Thyroid gland (tissue), 4 donors: ENCODE results near the gene CNTNAP3B. TPM values are rescaled to one million over a fixed set of nuclear protein-coding genes. Genes with fewer than 3 reads are reported as not detected.
"Not testable (repeated sequence)": the region's sequence is repeated elsewhere in the genome, so short reads cannot be mapped to it uniquely, and the experiment has no call there.

Source experiments
- DNase-seq, 2 donors: peaks; one replicate each; pipeline ENCODE4 v3.0.0-alpha.2; 2019
- H3K27ac ChIP-seq, 3 donors: fragments of 200-600 bp; sonication (generic); 1 replicate in 2 of 3; 2 replicates in 1 of 3; pipeline ENCODE4 v1.5.1; 2016 to 2019; ENCODE audit warnings: mild to moderate bottlenecking in 1 of 3, moderate library complexity in 1 of 3
- H3K27me3 ChIP-seq: fragments of 200-600 bp; sonication (generic); one replicate; pipeline ENCODE4 v1.5.1; 2019
- H3K36me3 ChIP-seq, 2 donors: fragments of 200-600 bp; sonication (generic); one replicate each; pipeline ENCODE4 v1.5.1; 2016 to 2019
- H3K4me1 ChIP-seq, 2 donors: fragments of 200-600 bp; sonication (generic); one replicate each; pipeline ENCODE4 v1.5.1; 2017 to 2019
- H3K4me3 ChIP-seq, 3 donors: fragments of 200-600 bp; sonication (generic); replicated peaks in 1 of 3; 1 replicate in 2 of 3; 2 replicates in 1 of 3; pipeline ENCODE4 v1.5.1; 2016; ENCODE audit warnings: mild to moderate bottlenecking in 1 of 3
- H3K9me3 ChIP-seq: fragments of 200-600 bp; sonication (generic); one replicate; pipeline ENCODE4 v1.5.1; 2017
- WGBS, 2 donors: methylation state at CpG; one replicate each; pipeline ENCODE4 v1.1.5; 2017; 5-methylcytosine and 5-hydroxymethylcytosine counted together
- intact Hi-C: fragments of 100-400 bp; cut with DNase I; formaldehyde crosslinking; loops from one replicate; pipeline ENCODE4 v1.15.1; 2023
- small RNA-seq: library from RNA; depleted of rRNA; stranded (forward); fragments of <200 nt; gene quantifications from one replicate; pipeline ENCODE3, GENCODE V24; 2016
- total RNA-seq, 4 donors: library from RNA; depleted of rRNA; stranded (reverse); fragments of >200 nt; gene quantifications; one replicate each; pipeline ENCODE4 v1.2.3, GENCODE V29; 2016

CNTNAP3B gene
- total RNA-seq, 4 donors from 2014 or later: 7.8 to 32.7 (median 20.3) TPM

DNA sequence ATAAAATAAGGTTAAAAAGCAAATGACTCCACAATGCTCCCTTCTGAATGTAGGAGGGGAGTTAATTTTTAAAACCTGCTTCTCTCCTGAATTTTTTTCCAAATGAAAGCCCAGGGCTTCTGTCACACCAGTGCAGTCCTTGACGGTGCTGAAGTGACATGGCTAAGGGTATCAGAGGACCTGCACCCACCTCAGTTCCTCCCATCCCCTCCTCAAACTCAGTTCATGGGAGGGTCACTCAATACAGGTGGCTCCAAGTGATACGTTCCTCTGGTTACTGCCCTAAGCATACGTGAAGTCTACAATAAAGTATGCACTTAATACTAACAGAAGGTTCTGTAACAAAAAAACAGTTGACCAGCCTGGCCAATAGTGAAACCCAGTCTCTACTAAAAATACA is 193.5 kb downstream of the CNTNAP3B start:
- DNase-seq, H3K4me3 ChIP-seq, H3K27ac ChIP-seq, H3K27me3 ChIP-seq, H3K36me3 ChIP-seq, intact Hi-C loops, H3K9me3 ChIP-seq, H3K4me1 ChIP-seq: not testable (repeated sequence)
- 36 to 78% methylated on average over 3 of the region's 3 CpGs for WGBS, 2 donors

DNA sequence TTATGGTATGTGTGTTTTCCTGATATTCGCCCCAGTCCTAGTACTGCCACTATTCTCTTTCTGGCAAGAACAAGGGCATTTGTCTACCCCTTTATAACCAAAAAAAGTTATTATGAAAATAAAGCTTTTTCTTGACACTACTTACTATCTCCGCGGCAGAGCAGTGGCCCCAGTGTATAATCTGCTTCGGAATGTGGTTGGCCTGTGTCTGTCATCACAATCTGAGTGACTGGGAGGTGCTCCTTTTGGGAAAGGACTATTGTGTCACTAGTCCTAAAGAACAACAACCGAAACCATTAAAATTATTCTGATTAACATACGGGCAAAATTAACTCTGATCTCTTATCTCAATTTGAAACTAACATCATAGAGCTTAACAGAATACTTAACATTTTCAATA is 200.1 kb downstream of the CNTNAP3B start:
- H3K27ac ChIP-seq, DNase-seq, H3K4me3 ChIP-seq, H3K27me3 ChIP-seq, intact Hi-C loops, H3K9me3 ChIP-seq, H3K36me3 ChIP-seq, H3K4me1 ChIP-seq: not testable (repeated sequence)
- 64 to 71% methylated on average over 3 to 5 of the region's 6 CpGs for WGBS, 2 donors

DNA sequence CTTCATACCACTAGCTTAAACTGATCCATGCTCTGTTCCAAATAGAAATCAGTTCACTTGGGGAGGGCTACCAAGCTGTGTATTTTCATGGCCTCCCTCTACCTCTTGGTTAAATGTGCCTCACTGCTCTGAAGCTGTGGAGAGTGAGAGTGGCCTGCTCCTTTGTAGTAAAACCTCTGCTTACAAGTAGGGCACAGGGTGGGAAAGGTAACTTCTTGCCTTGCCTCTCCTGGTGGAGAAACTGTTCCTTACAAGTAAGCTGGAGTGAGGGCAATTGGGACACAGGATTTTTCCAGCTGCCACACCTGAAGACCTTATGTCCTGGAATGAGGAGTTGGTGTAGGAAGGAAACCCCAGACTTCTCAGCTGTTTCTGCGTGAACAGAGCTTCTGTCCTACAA is 211.9 kb downstream of the CNTNAP3B start:
- H3K27me3 ChIP-seq, intact Hi-C loops, H3K9me3 ChIP-seq, DNase-seq, H3K4me3 ChIP-seq, H3K27ac ChIP-seq, H3K4me1 ChIP-seq, H3K36me3 ChIP-seq: not testable (repeated sequence)
- WGBS, 2 donors: 44% methylated on average over 1 of the region's 1 CpG; no CpG with 5 or more reads in 1 of the 2 donors

DNA sequence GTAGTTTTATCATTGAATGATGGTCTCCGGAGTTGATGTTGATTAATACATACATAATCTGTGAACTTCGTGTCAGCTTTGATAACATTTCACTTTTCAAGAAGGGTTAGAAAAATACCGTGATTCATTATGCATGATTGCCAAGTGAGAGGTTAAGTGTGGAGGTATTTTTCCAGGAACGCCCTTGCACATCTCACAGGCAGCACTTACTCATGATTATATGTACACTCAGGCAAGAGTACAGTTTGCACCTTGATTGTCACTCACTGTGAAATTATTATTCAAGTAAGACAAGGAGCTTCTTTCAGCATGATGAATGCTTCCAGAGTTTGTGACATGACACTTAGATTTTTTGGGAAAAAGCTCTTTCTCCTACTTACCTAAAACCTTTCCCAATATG is 223.7 kb downstream of the CNTNAP3B start:
- H3K36me3 ChIP-seq, H3K4me3 ChIP-seq, H3K27ac ChIP-seq, intact Hi-C loops, DNase-seq, H3K4me1 ChIP-seq, H3K9me3 ChIP-seq, H3K27me3 ChIP-seq: not testable (repeated sequence)
- WGBS, 2 donors: no CpG with 5 or more reads among the region's 4 CpGs

DNA sequence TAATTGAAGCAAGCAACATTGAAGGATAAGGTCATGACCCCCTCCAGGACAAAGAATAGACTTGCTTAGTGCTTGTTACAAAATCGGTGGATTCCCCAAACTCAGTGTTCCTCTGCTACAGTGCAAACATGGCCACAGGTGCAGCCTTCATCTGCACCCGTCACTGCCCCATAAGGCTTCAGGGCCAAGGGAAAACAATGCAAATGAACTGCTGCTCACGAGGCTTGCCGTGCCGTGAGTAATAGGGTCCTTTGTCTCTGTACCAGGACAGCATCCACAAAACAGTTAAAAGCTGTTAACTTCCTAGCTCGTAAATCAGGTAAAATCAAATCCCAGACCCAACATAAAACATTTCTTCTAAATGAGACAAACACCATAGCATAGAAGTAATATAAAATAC is 226.5 kb downstream of the CNTNAP3B start:
- DNase-seq, H3K4me3 ChIP-seq, H3K36me3 ChIP-seq, H3K27me3 ChIP-seq, H3K27ac ChIP-seq, H3K4me1 ChIP-seq, intact Hi-C loops, H3K9me3 ChIP-seq: not testable (repeated sequence)
- WGBS, 2 donors: no CpG with 5 or more reads among the region's 6 CpGs

DNA sequence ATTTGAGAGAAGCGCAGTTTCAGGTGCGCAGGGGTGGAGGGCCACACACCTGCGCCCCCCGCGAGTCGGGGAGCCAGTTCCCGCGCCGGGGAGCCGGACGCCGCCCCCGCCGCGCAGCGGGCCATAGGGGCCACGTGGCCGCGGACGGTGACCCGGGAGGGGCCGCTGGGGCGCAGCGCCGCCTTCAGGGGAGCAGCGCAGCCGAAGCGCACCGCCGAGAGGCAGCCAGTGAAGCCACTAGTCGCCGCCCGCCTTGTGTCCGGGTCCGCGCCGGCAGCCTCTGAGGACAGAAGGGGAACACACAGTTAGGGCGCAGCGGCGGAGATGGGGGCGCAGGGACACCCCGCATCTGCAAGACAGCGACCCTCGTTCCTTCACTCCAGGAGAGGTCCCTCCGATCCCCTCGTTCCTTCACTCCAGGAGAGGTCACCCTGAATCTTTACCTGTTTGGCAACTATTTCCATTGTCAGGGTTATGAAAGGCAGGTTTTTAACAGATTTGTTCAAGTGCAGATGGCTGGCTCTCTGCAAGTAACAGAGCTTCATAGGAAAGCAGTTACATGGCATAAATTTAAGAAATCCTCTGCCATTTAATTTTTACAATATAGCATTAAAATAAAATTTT is 230.4 kb downstream of the CNTNAP3B start:
- no CpG with 5 or more reads among the region's 46 CpGs for WGBS, 2 donors
- H3K4me1 ChIP-seq, intact Hi-C loops, H3K36me3 ChIP-seq, DNase-seq, H3K27me3 ChIP-seq, H3K4me3 ChIP-seq, H3K27ac ChIP-seq, H3K9me3 ChIP-seq: not testable (repeated sequence)

DNA sequence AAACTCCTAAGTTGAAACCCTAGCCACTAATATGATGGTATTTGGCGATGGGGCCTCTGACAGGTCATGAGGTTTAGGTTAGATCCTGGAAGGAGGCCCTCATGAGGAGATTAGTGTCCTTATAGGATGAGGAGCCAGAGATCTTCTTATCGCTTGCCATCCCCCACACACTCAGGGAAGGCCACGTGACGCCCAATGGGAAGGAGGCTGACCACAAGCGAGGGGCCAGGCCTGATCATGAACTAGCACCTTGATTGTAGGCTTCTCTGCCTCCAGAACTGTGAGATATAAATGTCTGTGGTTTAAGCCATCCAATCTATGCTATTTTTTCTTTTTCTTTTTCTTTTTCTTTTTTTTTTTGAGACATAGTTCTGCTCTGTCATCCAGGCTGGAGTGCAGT is 254.7 kb downstream of the CNTNAP3B start:
- H3K4me3 ChIP-seq, H3K4me1 ChIP-seq, H3K27ac ChIP-seq, DNase-seq, H3K36me3 ChIP-seq, intact Hi-C loops, H3K27me3 ChIP-seq, H3K9me3 ChIP-seq: not testable (repeated sequence)
- WGBS, 2 donors: no CpG with 5 or more reads among the region's 5 CpGs

DNA sequence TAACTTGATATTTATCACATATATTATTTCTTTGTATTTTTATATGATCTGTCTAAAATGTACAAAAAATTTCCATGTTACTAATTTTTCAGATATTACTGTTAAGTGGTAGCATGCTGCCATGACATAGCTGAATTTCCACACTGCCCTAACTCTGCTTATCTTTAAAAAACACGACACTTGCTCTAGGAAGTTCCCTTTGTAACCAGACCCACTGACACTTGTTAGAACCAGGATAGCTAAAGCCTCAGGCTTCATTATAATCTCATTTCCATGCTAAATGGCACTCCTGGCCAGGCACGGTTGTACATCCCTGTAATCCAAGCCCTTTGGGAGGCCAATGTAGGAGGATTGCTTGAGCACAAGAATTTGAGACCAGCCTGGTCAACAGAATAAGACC is 273.8 kb downstream of the CNTNAP3B start:
- H3K4me3 ChIP-seq, H3K27me3 ChIP-seq, H3K4me1 ChIP-seq, DNase-seq, H3K9me3 ChIP-seq, H3K27ac ChIP-seq, H3K36me3 ChIP-seq, intact Hi-C loops: not testable (repeated sequence)
- no CpG with 5 or more reads among the region's 2 CpGs for WGBS, 2 donors

DNA sequence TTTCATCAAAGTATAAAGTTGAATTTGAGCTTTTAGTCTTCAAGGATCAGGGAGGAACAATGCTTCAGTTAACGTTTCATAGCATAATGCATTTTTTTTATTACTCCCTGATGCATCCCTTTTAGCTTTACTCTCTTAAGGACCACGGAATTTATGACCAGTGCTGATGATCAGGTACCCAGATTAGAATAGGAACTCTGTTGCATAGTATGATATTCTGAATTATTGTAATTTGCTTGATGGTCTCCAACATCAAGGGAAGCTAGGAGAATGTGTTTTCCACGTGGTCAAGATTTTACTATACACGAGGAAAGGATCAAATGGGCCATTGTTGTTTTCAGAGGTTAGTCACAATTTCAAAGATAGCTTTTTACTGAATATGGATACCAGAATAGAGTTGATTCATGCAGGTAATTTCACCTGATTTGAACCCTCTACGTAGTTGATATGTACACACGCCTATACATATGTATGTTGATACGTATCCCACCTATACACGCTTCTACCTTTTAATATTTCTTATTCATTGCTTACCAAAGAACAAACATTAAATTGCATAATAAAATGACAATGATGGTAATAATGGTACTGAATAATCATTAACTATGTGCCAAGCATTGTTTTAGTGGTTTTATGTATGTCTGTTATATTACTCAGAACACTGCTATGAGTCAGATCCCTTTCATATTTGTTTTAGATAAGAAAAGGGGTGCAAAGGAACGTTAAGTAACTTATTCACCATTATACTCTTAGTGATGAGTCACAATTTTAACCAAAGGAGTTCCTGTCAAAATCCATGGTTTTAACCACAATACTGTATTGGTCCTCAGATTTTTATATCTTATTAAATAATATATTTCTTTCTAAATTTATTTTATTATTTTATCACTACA is 277.1 kb downstream of the CNTNAP3B start:
- H3K4me1 ChIP-seq, intact Hi-C loops, H3K4me3 ChIP-seq, H3K36me3 ChIP-seq, H3K27ac ChIP-seq, H3K27me3 ChIP-seq, H3K9me3 ChIP-seq, DNase-seq: not testable (repeated sequence)
- WGBS, 2 donors: no CpG with 5 or more reads among the region's 9 CpGs

DNA sequence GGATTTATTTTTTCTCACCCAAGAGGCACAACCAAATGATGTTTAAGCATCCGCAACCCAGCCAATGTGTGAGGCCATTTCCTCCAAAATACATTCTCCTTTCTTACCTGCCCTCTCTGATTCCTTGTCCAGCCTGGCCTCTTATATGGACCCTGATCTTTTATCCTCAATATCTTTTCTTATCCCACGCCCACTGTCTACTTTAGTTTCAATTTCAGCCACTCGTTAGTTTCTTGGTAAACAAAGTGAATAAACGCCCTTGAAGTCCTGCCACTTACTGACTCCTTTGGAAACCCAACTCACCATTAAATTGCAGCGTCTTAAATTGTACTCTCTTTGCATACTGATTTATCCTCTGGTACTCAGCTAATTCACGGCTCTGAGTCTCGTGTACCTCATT is 281.4 kb downstream of the CNTNAP3B start:
- H3K4me1 ChIP-seq, H3K27me3 ChIP-seq, intact Hi-C loops, H3K27ac ChIP-seq, H3K4me3 ChIP-seq, H3K36me3 ChIP-seq, H3K9me3 ChIP-seq, DNase-seq: not testable (repeated sequence)
- no CpG with 5 or more reads among the region's 7 CpGs for WGBS, 2 donors

Small RNA genes lying within 50 kb of the gene (small RNA-seq; reads per million reads assigned to genes)
- gene RN7SL343P: not detected

Other genes starting within 250 kb of the CNTNAP3B start
- not detected for gene SPATA31A6, start 54.2 kb upstream of the CNTNAP3B start, total RNA-seq